GM18870 (cell line): Measurements from ENCODE around the gene RRAS2.
"Not testable (repeated sequence)": the region's sequence is repeated elsewhere in the genome, so short reads cannot be mapped to it uniquely, and the experiment has no call there.

Experiments
- ATAC-seq: cut with Tn5 transposase; IDR thresholded peaks from one replicate; pipeline ENCODE4 v1.9.1; 2021; ENCODE audit warnings: moderate library complexity; ENCODE audit not compliant: unreplicated experiment

The RRAS2 gene

GRCh38 chr11:14358729-14359439, at the start of gene RRAS2:
TSS of gene RRAS2 (minus strand) at chr11:14359183. CDS start at chr11:14358870, 313 bp downstream.
- ATAC-seq, result peak; percentile 44

DNA sequence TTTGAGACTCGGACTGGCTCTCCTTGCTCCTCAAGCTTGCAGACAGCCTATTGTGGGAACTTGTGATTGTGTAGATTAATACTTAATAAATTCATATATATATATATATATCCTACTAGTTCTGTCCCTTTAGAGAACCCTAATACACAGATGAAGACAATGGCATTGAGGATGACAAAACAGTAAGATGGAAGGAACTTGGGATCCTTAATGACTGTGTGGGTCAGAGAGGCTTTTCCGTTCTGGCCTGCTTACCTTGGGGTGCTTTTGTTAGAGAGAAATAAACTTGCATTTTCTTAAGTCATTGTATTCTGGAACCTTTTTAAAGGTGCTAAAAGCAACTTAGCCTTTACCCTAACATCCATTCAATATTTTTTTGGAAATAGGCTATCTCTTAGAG, 49.6 kb upstream of the RRAS2 start:
- no peak for ATAC-seq

GRCh38 chr11:14406116-14406515, 47.1 kb upstream of the RRAS2 start:
- ATAC-seq, result not testable (repeated sequence)

- not testable (repeated sequence) for ATAC-seq
These were observed 44.5 kb upstream of the RRAS2 start for GRCh38 chr11:14403528-14403927.

DNA sequence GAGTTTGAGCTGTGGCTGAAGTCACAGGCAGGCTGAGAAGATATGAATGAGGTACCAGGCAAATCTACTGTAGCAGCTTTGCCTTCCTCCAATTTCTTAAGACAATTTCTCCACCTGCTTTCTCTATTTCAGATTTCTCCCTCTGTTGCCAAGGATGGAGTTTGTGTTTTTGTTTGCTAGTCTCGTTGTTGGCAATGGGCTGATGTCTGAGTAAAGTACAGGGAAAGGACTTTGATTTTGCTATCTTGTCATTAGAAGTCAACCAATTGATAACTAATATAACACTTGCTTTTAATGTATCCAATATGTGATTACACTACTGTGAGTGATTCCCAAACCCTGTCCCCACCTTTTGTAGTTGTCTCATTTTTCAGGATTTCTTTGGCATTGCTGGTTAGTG, 40.1 kb upstream of the RRAS2 start:
- ATAC-seq, result no peak

DNA sequence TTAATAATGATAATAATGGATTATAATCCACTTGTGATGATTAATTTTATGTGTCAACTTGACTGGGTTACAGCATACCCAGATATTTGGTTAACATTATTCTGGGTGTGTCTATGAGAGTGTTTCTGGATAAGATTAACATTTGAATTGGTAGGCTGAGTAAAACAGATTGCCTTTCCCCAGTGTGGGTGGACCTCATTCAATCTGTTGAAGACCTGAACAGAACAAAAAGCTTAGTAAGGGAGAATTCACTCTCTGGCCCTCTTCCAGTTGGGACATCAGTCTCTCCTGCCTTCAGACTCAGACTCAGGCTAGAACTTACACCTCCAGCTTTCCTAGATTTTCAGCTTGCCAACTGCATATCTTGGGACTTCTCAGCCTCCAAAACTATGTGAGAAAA, 37.3 kb upstream of the RRAS2 start:
- ATAC-seq, result no peak

- ATAC-seq, result no peak
These were observed 34.9 kb upstream of the RRAS2 start for GRCh38 chr11:14393889-14394288.

DNA sequence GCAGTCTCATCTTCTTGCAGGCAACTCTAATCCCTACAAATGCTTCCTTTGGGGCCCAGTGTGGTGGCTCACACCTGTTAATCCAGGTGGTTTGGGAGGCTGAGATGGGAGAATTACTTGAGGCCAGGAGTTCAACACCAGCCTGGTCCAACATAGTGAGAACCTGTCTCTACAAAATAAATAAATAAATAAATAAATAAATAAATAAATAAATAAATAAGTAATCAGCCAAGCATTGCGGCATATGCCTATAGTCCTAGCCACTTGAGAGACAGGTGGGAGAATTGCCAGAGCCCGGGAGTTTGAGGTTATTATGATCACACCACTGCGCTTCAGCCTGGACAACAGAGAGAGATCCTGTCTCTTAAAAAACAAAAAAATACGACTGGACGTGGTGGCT, 34.1 kb upstream of the RRAS2 start:
- ATAC-seq, result no peak

DNA sequence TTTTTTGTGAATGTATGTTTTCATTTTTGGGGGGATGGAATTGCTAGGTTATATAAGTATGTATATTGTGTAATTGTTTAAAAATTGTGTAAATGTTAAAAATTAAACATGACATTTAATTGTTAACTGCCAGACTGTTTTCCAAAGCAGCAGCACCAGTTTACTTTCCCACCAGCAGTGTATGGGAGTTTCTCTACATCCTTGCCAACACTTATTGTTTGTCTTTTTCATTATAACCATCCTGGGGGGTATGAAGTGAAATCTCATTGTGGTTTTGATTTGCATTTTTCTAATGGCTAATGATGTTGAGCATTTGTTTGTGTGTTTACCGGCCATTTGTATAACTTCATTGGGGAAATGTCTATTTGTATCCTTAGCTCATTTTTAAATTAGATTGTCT, 31.7 kb upstream of the RRAS2 start:
- no peak for ATAC-seq

- ATAC-seq, result no peak
These were observed 29.4 kb upstream of the RRAS2 start for GRCh38 chr11:14388352-14388751.

- ATAC-seq, result no peak
These were observed 28.0 kb upstream of the RRAS2 start for GRCh38 chr11:14386895-14387480.

- ATAC-seq, result no peak
These were observed 27.1 kb upstream of the RRAS2 start for GRCh38 chr11:14386081-14386480.

- ATAC-seq, result no peak
These were observed 25.4 kb upstream of the RRAS2 start for GRCh38 chr11:14384338-14384737.

DNA sequence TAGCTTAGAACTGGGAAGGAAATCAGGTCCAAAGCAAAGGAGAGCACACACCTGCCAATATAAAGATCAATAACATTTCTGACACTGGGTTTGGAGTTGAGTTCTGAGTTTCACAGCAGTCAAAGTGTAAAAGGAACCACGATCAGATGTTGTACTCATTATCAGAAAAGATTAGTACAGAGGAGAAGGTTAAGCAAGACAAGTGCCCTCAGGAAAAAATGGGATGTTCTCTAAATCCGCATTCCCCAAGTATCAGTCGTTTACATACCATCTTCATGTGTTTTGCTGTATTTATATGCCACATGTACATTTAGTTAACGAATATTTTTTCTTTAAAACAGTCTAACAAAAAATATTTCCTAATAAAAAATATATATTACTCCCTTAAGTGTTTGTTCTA, 23.0 kb upstream of the RRAS2 start:
- no peak for ATAC-seq

GRCh38 chr11:14380947-14381561, 22.1 kb upstream of the RRAS2 start:
- peak; percentile 55 for ATAC-seq

DNA sequence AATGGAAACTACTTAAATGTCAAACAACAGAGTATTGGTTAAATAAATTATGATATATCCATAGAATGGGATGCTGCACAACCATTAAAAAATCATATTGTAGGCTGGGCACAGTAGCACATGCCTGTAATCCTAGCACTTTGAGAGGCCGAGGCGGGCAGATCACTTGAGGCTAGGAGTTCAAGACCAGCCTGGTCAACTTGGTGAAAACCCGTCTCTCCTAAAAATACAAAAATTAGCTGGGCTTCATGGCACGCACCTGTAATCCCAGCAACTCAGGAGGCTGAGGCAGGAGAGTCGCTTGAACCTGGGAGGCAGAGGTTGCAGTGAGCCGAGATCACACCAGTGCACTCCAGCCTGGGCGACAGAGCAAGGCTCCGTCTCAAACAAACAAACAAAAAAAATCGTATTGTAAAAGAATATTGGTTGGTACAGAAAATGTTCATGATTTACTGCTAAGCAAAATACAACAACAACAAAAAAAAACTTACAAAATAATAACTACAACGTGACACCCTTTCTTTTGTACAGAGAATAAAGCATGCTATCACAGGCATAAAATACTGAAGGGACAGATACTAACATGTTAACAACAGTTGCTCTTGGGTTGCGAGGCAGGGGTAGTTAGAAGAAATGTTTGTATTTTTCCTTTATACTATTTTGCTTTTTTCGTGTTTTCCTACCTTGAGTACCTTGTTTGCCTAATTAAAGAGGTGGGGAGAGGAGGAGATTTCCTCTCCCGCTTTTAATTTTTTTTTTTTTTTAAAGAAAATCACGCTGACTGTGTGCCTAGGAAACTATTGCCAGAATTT, 21.3 kb upstream of the RRAS2 start:
- ATAC-seq, result no peak

DNA sequence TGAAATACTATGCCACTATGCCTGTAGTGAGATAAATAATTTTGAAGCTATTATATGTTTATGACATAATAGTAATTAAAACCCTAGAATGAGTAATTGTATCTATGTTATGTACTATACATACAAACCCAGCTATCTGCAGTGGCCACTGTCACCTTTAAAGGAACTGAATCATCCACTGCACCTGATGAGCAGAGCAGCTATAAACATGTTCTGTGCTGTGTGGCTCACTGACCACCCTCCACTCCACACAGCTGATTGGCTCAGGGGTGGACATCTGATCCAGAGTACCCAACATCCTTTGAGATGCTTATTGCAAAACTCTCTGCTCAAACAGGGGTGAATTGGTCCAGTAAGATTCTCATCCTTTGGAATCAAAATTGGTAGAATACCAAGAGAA, 19.2 kb upstream of the RRAS2 start:
- no peak for ATAC-seq

- no peak for ATAC-seq
These were observed 17.9 kb upstream of the RRAS2 start for GRCh38 chr11:14376920-14377319.

DNA sequence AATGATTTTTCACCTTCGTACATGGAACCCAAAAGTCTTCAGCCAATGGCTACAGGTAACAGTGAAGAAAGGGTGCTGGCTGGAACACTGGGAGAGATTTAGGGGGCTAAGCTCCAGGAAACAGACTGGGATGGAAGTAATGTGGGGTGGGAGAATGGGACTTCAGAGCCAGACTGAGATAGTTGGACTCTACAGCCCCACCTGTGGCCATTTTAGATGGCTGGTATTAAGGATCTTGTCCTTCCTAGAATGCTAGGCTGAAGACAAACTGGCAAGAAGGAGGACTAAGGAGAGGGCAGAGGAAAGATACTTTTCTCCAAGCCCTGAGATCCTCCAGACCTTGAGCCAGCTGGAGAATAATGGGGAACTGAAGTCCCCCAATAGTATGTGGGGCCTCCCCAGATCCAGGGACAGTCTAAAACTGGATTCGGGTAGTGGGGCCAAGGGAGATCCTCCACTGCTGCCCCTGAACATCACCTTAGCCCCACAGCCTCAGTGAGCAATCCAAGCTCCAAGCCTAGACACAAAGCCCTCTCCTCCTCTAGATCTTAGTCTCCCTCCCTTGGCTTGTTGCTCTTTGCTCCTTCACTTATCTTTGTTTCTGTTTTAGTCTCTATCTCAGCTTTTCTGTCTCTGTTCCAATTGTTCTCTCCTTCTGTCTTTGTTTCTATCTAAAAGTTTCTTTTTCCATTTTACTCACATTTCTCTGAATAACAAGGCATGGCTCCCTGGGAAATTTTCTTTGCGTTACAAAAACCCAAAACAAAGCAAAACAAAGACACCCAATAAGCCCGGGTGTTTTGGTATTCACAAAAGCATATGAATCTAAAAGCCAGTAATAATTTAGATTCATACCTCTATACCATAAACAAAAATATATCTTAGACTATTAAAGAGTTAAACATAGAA, 16.2 kb upstream of the RRAS2 start:
- ATAC-seq, result no peak

DNA sequence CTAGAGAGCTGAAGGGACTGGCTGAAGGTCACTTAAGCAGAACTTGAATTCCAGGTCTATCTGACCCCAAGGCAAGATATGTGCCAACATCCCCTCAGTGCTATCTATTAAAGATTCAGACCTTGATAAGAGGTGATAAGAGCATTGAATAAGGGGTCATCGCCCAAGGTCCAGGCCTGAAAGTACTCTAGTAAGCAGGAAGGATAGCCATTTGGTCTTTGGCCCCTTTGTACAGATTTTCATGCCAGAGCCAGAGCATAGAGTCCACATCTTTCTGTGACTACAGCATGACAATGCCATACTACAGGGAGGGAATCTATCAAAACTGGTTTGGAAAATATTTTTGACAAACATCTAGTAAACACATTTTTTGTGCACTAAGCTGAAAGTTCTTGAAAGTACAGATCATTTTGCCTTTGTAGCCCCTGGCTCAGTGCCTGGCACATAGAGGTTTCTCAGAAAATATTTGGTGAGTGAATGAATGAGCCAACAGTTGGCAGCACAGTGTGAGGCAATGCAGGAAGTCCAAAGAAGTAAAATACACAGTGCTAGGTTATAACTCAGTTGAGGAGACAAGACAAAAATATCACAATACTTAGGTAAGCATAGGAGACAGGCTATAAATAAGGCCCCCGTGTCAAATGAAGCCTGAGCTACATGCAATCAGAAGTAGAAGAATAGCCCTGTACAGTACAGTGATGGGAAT, 15.1 kb upstream of the RRAS2 start:
- no peak for ATAC-seq
